SK-MEL-5 (cell line): ENCODE measurements around the gene IFNA16. TPM values are rescaled to one million over a fixed set of nuclear protein-coding genes. Genes with fewer than 3 reads are reported as not detected.
A peak's percentile ranks its signal among the peaks of the same experiment; 100 is the strongest.
"Not testable (repeated sequence)": the region's sequence is repeated elsewhere in the genome, so short reads cannot be mapped to it uniquely, and the experiment has no call there.

ENCODE experiments used
- DNase-seq: peaks from one replicate; pipeline ENCODE4 v3.0.0-alpha.2; 2016; ENCODE audit warnings: low read depth, low spot score
- in situ Hi-C: cut with HindIII; loops from 2 replicates; pipeline ENCODE4 v1.10.0; 2016; ENCODE audit warnings: low sequenced_read_pairs, high pct_unique_total_duplicates, low pct_unique_long_range_greater_than_20kb
- polyA plus RNA-seq, 2 experiments: library from polyadenylated mRNA; depleted of rRNA; stranded (reverse); fragments of >200 nt; gene quantifications; 2 replicates each; pipeline ENCODE4 v1.2.3, GENCODE V29; 2015
- total RNA-seq: library from RNA; depleted of rRNA; stranded (reverse); fragments of >200 nt; shearing (Covaris generic); gene quantifications from 2 replicates; pipeline ENCODE4 v1.2.3, GENCODE V29; 2014; rRNA removed

Gene IFNA16
- not detected in 2 replicates for total RNA-seq
- polyA plus RNA-seq (2015; cell fraction: cytosol; rRNA removed), result not detected in 2 replicates
- not detected in 2 replicates for polyA plus RNA-seq (2015; cell fraction: nucleus; rRNA removed)

DNA sequence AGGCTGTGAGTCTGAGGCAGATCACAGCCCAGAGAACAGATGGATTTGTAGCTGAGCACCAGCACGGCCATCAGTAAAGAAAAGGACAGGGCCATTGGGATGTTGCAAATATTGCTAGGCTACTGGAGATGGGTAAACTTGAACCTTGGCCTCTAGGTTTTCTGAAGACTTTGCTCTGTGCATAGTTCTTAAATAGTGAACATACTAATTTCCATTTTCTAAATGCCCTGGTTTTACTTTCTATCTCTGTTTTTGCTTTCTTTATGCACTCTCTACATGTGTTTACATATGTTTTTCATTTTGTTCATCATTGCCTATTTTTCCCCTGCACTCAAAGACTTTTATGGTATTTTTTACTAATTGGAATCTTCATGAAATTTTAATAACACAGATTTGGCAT lies at the start of gene IFNA16:
IFNA16 (minus strand) TSS at position 101 of the 400 bp plus-strand sequence; CDS start at position 95, 6 bp downstream.
- DNase-seq, in situ Hi-C loops: not testable (repeated sequence)

DNA sequence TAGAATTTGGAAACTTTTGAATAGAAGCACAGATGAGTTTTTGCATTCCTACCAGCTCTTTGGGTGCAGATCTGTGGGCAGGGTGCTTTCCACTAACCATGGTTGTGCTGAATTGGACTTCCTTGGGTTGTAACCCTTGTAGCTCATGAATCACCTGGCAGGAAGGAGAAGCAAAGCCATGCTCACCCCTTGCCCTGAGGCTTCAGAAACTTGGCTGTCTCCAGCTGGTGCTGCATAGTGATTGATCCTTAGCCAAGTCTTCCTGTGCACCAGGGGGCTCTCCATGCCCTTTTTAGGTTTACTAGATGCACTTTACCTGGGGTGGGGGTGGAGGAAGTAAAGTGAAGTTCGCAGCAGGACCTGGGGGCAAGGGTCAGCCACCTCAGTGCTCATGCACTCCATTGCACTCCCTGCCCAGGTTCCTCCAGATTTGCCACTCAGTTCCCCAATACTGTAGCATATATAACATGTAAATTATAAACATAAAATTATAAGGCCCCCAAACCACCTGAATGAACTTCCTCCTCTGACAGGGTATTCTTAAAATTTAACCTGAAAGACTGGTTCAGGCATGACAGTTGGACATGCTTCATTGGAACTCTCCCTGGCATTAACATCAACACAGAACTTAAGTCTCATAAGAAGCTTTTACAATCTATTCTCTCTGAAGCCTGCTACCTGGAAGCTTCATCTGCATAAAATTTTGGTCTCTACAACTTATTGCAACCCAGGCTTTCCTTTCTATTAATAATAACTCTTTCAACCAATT lies 48.5 kb upstream of the IFNA16 start:
- in situ Hi-C loops, result no loop called here
- no peak for DNase-seq

DNA sequence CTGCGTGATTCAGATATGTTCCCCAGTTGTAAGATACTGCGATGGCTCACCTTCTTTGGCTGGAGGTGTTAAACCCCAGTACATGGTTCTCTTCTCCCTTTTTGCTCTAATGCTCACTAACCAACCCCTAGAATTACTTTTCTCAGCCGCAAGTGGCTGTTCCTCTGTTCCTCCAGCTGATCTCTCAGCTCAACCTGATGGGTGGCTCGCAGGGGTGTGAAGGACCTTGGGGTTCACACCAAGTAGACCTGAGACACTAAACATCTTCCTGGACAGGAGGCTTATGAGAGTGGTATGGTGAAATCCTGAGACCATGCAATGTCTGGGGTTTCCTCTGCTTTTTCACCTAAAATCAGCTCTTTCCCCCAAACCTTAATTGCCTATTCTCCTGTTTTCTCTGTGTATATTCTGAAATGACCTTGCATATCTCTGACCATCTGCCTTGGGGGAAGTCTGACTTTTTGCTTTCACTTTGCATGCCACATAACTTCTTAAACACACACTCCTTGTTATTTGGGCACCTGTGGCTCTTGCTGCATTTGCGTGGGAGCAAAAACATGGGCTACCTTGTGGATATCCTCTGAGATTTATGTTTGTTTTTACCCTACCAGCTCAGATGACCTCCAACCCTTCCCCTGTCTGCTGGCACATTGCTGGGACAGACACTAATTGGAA lies 38.6 kb upstream of the IFNA16 start:
- no peak for DNase-seq
- in situ Hi-C loops, result no loop called here

DNA sequence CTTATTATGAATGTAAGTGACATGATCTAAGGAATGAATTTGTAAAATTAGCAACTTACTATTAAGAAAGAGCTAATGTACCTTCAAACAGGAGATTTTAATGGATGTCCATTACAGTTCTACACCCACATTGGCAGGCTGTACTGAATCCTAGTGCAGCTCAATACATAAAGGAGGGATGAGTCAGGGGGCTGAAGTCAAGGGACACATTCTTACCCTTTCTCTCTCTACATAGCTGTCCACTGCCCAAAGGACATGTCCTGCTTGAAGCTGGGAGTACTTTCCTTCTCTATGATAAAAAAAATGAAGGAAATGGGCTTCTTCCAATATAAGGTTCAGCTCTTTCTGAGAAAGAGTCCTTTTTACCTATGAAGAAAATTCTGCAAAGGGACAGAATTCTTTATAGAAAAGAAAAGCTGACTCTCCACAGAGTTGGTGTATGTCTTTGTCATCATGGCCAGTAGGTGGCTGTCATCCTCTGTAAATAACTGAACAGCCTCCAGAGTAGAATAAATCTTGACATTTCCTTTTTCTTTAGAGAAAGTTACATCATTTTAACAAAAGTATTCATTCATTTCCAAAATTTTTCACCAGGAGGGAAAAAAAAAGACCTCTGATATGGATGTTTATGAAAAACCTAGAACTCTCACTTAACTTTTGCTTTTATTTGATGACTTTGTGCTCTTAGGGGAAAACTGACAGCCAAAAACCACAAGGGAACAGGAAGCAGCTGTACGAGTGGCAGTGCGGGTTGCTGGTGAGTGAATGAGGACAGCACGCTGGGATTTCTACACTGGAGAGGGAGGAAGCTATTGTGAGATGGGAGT lies 35.8 kb upstream of the IFNA16 start:
- DNase-seq, result peak; percentile 45
- in situ Hi-C loops, result no loop called here

DNA sequence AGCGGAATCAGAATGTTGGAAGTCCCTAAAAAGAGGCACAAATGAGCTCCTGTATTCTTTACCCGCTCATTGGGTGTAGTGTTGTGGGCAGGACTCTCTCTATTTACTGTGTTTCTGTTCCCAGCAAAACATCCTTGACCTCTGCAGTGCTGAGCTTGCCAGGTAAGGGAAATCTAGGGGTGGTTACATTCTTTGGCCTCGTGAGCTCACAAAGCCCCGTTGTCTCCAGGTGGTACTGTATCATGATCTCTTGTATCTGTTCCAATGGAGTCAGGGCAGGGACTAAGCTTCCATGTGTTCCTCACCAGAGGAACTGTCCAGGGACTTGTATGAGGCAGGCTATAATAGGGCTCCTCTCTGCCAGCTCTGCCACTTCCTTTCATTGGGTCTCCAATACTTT lies 34.5 kb upstream of the IFNA16 start:
- DNase-seq, result no peak
- in situ Hi-C loops, result no loop called here

DNA sequence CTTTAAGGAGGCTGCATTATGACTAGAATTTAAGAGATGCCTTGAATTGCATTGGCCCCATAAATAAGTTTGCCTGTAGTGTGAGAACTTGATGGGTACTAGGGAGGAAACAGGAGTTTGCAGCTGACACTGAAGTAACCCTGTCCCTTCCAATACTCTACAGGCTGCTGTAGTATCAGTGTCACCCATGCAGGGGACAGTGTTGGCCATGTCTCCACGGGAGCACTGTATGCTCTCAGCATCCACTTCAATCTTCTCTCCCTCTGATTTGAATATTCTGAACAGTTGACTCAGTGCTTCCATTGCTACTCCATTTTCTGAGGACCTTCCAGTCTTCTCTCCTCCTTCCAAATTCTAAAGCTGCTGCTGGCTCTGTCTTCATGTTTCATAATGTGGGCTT lies 34.1 kb upstream of the IFNA16 start:
- in situ Hi-C loops, result no loop called here
- DNase-seq, result no peak

DNA sequence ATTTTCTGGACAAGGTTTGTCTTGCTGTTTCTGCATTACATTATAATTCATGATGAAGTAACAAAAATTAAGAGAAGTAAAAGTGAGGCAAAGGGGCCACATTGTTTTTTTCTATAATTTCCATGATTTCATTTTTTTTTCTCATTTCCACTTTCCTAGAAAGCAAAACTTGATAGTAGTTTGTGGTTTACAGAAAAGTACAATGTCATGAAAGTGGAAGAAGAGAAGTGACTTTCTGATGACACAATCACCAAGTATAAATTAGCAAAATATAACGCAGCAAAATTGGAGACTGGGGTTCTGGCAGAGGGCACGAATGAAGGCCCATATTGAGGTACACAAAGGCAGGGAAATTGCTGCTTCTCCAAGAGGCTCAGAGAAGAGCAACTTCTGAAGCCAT lies 27.7 kb upstream of the IFNA16 start:
- in situ Hi-C loops, result no loop called here
- DNase-seq, result no peak

DNA sequence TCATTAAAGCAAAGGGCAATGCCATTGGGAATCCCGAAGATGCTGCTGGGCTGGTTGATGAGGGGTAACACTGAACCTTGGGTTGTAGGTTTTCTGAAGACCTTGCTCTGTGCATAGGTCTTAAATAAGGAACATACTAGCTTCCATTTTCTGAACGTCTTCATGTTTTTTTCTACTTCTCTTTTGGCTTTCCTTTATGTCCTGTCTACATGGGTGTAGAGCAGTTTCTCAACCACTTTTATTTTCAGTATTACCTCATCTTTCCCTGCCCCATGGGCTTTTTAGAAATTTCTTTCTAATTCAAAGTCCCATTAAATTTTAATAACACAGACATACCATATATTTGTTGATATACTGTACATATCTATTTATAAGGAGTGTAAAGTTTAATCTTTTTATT lies 22.8 kb upstream of the IFNA16 start, which contains the start of gene IFNA14:
IFNA14 (minus strand) TSS at position 95 of the 400 bp plus-strand sequence; CDS start at position 25, 70 bp downstream.
- in situ Hi-C loops, result no loop called here
- no peak for DNase-seq

DNA sequence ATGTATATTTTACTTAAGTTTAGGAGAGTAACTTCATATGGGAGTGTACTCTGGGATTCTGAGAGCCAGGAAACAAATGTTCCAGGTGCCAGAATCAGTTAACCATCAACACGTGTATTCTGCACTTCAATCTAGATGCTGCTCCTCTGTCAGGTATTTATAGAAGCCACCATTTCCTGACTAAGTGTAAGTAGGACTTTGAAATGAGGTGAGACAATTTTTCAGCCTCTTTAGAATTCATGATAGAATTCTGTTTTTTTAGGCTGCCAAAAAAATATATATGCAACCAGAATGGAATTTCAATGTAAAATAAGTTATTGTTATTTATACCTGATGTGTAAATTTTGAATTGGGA lies 19.2 kb upstream of the IFNA16 start:
- DNase-seq, in situ Hi-C loops: not testable (repeated sequence)

DNA sequence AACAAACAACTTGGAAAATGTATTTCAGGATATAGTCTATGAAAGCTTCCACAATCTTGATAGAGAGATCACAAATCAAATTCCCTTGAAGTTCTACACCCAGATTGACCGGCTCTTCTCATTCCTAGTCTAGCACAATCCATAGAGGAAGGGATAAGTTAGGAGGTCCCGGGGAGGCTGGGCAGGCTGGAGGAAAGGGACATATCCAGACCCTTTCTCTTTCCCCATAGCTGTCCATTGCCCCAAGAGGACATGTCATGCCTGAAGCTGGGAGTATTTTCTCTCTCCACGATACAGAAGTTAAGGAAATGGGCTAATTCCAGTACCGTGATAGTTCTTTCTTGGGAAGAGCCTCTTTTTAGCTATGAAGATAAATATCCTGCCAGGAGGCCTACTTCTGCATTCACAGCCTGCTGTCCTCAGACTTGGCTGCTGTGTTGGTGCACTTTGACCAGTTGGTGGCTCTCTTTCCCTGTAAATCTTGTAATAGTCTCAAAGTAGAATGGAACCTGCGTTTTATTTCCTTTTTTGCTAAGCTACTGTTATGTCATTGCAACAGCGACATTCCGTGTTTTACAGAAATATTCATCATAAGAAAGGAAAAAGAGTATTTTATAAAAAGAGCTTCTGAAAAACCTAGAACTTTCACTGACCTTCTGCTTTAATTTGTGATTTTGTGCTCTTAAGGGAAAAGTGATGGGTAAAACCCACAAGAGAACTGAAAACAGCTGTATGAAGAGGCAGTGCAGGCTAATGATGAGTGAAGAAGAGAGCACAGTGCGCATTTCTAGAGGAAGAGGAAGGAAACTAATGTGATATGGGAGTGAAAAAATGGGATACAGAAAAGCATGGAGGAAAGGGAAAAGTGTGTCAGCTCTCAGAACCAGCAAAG lies 18.6 kb upstream of the IFNA16 start:
- DNase-seq, result peak; percentile 64
- in situ Hi-C loops, result not testable (repeated sequence)

DNA sequence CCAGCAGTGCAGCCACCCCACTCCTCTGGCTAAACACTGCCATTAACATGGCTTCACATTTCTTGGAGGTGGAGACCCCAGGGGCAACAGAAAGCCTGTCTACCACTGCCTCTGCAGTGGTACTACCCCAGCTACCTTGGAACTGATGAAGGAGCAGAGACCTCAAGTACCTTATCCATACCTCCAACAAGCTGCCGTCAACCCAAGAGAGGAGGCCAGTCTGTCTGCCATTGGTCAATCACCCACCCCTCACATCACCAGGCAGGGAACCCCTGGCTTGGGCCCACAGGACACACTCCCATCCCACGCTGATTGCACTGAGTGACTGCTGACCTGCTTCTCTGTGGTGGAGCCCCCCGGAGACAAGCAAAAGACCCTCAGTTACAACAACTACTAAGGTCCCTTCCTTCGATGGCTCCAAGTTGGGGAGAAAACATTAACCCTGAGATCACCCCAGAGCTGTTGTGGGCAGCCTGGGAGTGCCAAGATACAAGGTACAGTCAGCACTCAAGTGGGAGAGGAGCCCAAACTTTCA lies 17.1 kb upstream of the IFNA16 start:
- in situ Hi-C loops, result no loop called here
- no peak for DNase-seq

DNA sequence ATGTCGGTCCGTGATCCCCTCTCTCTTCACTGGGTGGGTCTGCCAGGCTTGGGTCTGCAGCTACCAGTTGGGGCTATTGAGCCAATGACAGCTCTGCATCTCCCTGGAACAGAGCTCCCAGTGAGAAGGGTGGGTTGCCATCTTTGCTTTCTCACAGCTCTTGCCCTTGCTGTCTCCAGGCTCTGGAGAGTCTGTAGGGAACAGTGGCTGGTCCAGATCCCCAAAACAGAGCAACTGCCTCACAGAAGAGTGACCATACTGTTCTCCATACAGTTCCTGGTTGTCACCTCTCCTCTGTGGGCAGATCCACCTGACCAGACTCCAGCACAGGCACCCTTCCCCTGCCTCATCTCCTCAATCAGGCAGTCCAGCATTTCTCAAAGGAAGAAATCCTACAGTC lies 16.1 kb upstream of the IFNA16 start:
- in situ Hi-C loops, result no loop called here
- DNase-seq, result no peak

DNA sequence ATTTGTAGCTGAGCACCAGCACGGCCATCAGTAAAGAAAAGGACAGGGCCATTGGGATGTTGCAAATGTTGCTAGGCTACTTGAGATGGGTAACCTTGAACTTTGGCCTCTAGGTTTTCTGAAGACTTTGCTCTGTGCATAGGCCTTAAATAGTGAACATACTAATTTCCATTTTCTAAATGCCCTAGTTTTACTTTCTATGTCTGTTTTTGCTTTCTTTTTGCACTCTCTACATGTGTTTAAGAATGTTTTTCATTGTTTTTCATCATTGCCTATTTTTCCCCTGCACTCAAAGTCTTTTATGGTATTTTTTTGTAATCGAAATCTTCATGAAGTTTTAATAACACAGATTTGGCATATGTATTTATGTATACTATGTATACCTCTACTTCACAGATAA lies 11.0 kb upstream of the IFNA16 start, which contains the start of gene IFNA17:
IFNA17 (minus strand) TSS at position 101 of the 400 bp plus-strand sequence; CDS start at position 52, 49 bp downstream.
- DNase-seq, result no peak
- in situ Hi-C loops, result no loop called here

DNA sequence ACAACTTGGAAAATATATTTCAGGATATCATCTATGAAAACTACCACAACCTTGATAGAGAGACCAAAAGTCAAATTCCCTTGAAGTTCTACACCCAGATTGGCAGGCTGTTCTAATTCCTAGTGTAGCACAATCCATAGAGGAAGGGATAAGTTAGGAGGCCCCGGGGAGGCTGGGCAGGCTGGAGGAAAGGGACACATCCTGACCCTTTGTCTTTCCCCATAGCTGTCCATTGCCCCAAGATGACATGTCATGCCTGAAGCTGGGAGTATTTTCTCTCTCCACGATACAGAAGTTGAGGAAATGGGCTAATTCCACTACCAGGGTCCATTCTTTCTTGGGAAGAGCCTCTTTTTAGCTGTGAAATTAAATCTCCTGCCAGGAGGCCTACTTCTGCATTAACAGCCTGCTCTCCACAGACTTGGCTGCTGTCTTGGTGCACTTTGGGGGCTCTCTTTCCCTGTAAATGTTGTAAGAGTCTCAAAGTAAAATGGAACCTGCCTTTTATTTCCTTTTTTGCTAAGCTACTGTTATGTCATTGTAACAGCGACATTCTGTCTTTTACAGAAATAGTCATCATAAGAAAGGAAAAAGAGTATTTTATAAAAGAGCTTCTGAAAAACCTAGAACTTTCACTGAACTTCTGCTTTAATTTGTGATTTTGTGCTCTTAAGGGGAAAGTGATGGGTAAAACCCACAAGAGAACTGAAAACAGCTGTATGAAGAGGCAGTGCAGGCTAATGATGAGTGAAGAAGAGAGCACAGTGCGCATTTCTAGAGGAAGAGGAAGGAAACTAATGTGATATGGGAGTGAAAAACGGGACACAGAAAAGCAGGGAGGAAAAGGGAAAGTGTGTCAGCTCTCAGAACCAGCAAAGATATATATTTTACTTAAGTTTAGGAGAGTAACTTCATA lies 3.4 kb downstream of the IFNA16 start:
- in situ Hi-C loops, result not testable (repeated sequence)
- DNase-seq, result peak; percentile 29

DNA sequence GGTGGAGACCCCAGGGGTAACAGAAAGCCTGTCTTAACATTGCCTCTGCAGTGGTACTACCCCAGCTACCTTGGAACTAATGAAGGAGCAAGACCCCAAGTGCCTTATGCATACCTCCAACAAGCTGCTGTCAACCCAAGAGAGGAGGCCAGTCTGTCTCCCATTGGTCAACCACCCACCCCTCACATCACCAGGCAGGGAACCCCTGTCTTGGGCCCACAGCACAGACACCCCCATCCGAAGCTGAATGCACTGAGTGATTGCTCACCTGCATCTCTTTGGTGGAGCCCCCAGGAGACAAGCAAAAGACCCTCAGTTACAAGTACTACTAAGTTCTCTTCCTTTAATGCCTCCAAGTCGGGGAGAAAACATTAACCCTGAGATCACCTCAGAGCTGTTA lies 5.0 kb downstream of the IFNA16 start:
- in situ Hi-C loops, result not testable (repeated sequence)

DNA sequence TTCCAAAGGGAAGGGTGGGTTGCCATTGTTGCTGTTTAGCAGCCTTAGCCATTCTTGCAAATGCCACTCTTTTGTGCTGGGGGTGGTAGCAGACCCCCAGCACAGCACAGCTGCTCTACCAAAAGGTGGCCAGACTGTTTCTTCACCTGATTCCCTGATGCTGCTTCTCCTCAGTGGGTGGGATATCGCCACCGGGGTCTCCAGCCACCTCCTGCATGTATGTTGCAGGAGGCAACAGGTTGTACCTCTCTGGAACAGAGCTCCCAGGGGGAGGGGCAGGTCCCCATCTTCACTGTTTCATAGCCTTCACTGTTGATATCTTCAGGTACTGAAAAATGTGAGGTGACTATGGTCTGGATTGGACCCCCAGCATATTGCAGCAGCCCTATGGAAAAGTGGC lies 6.3 kb downstream of the IFNA16 start:
- DNase-seq, in situ Hi-C loops: not testable (repeated sequence)

More for the DNA sequence above, 5.0 kb downstream of the IFNA16 start:
- not testable (repeated sequence) for DNase-seq
